Keratinocyte (primary cell): Measurements from ENCODE around the gene C3orf70. TPM values are rescaled to one million over a fixed set of nuclear protein-coding genes. Genes with fewer than 3 reads are reported as not detected.
"Not testable (repeated sequence)": the region's sequence is repeated elsewhere in the genome, so short reads cannot be mapped to it uniquely, and the experiment has no call there.

Experiments
- DNase-seq: peaks from one replicate; pipeline ENCODE4 v3.0.0-alpha.2; 2011; ENCODE audit warnings: low read depth, missing footprints, low spot score
- FAIRE-seq: peaks from 2 replicates; lab custom pipeline; 2011; peaks lifted over from hg19 to GRCh38; lab: Jason Lieb, UNC
- H2AFZ ChIP-seq: 2 replicates; pipeline ENCODE4 v1.6.0; 2012; ENCODE audit warnings: low read length, control low read depth, inconsistent platforms; ENCODE audit not compliant: control insufficient read depth
- H3K27ac ChIP-seq: 2 replicates; pipeline ENCODE4 v1.5.1; 2011; ENCODE audit warnings: low read length; ENCODE audit not compliant: control insufficient read depth, insufficient read depth
- H3K27me3 ChIP-seq: 3 replicates; pipeline ENCODE4 v1.6.0; 2011; ENCODE audit warnings: low read length; ENCODE audit not compliant: control insufficient read depth, insufficient read depth; ENCODE audit errors: extremely low read depth
- H3K36me3 ChIP-seq, 2 experiments: 2 replicates in 1 of 2; 3 replicates in 1 of 2; pipeline ENCODE4 v1.5.1; 2011; ENCODE audit warnings: low read length in 2 of 2, mild to moderate bottlenecking in 1 of 2; ENCODE audit not compliant: control insufficient read depth in 2 of 2, insufficient read depth in 2 of 2; ENCODE audit errors: extremely low read depth in 1 of 2
- H3K4me1 ChIP-seq: 3 replicates; pipeline ENCODE4 v1.5.1; 2011; ENCODE audit warnings: low read length; ENCODE audit not compliant: control insufficient read depth, insufficient read depth; ENCODE audit errors: extremely low read depth
- H3K4me2 ChIP-seq: 3 replicates; pipeline ENCODE4 v1.6.0; 2011; ENCODE audit warnings: low read depth, low read length; ENCODE audit not compliant: control insufficient read depth, insufficient read depth; ENCODE audit errors: extremely low read depth
- H3K4me3 ChIP-seq, 3 experiments: fragments of 200-600 bp in 1 of 3; sonication (generic) in 1 of 3; 2 replicates in 2 of 3; 3 replicates in 1 of 3; pipeline ENCODE4 v1.5.1; 2011 to 2016; ENCODE audit warnings: low read length in 3 of 3, mild to moderate bottlenecking in 3 of 3, control low read depth in 2 of 3, inconsistent platforms in 1 of 3, low read depth in 1 of 3, mixed read lengths in 1 of 3, mixed run types in 1 of 3, moderate library complexity in 1 of 3; ENCODE audit not compliant: control insufficient read depth in 2 of 3, insufficient read depth in 2 of 3; ENCODE audit errors: extremely low read depth in 1 of 3
- H3K79me2 ChIP-seq: 2 replicates; pipeline ENCODE4 v1.6.0; 2012; ENCODE audit warnings: low read length; ENCODE audit not compliant: control insufficient read depth, insufficient read depth
- H3K9ac ChIP-seq: 3 replicates; pipeline ENCODE4 v1.6.0; 2011; ENCODE audit warnings: low read length; ENCODE audit not compliant: control insufficient read depth, insufficient read depth; ENCODE audit errors: extremely low read depth
- H3K9me1 ChIP-seq: 3 replicates; pipeline ENCODE4 v1.6.0; 2011; ENCODE audit warnings: low read length; ENCODE audit not compliant: control insufficient read depth, insufficient read depth; ENCODE audit errors: extremely low read depth
- H3K9me3 ChIP-seq: 2 replicates; pipeline ENCODE4 v1.5.1; 2012; ENCODE audit warnings: low read depth, low read length; ENCODE audit not compliant: control insufficient read depth
- H4K20me1 ChIP-seq: 3 replicates; pipeline ENCODE4 v1.6.0; 2011; ENCODE audit warnings: low read length; ENCODE audit not compliant: control insufficient read depth, insufficient read depth; ENCODE audit errors: extremely low read depth
- CTCF ChIP-seq, 3 experiments: IDR thresholded peaks in 1 of 3; conservative IDR thresholded peaks in 1 of 3; optimal IDR thresholded peaks in 1 of 3; 2 replicates in 2 of 3; 3 replicates in 1 of 3; pipeline versions ENCODE3 to v1.5.1; 2011; ENCODE audit warnings: low read length in 3 of 3, mild to moderate bottlenecking in 3 of 3, moderate library complexity in 2 of 3, control low read depth in 1 of 3, inconsistent platforms in 1 of 3; ENCODE audit not compliant: insufficient read depth in 2 of 3; ENCODE audit errors: extremely low read depth in 1 of 3
- EZH2 ChIP-seq: IDR thresholded peaks from one replicate; pipeline ENCODE4 v1.6.1; 2012; ENCODE audit warnings: inconsistent platforms, mild to moderate bottlenecking, low read length, moderate library complexity
- dilution Hi-C: fragments of 300-500 bp; cut with MboI; formaldehyde crosslinking; loops from one replicate; pipeline ENCODE4 v1.7.0; 2020; ENCODE audit warnings: low sequenced_read_pairs; ENCODE audit not compliant: extremely low pct_ligation_motif_present
- polyA plus RNA-seq, 5 experiments: library from polyadenylated mRNA; depleted of rRNA in 3 of 5; stranded (reverse) in 3 of 5; stranded (forward) in 1 of 5; unstranded in 1 of 5; fragments of >200 nt; gene quantifications; 1 replicate in 1 of 5; 2 replicates in 3 of 5; 3 replicates in 1 of 5; pipeline versions ENCODE4 v1.2.1 to v1.2.3, GENCODE V29; 2011 to 2012; ENCODE audit warnings: missing spikeins in 2 of 5, low read depth in 1 of 5, low replicate concordance in 1 of 5

The C3orf70 gene
- polyA plus RNA-seq, 1 donor (not counting 4 experiments of a cell fraction or from before 2014, with no cell fraction given): not detected

GRCh38 chr3:185114756-185115155, 38.1 kb downstream of the C3orf70 start:
- no peak for FAIRE-seq
- TF ChIP-seq EZH2 (no peak), CTCF (optimal IDR thresholded peaks at IDR 0.05 in 1 of 3, IDR thresholded peaks at IDR 0.05 in 1 of 3, conservative IDR thresholded peaks at IDR 0.05 in 1 of 3; ENCODE audit: extremely low read depth in 1 of 3, insufficient read depth in 2 of 3, low read length in 3 of 3) (no peak)
- dilution Hi-C loops: no loop called here

GRCh38 chr3:185112186-185112585, 40.7 kb downstream of the C3orf70 start:
- no peaks in the 10 kb centered on the region for H4K20me1 ChIP-seq
- no peaks in the 10 kb centered on the region for H3K79me2 ChIP-seq
- no peaks in the 10 kb centered on the region for H3K9me3 ChIP-seq
- H3K9me1 ChIP-seq: no peaks in the 10 kb centered on the region
- H3K4me2 ChIP-seq: no peak overlapping the region
- no peak for TF ChIP-seq EZH2
- no peak for TF ChIP-seq CTCF (optimal IDR thresholded peaks at IDR 0.05 in 1 of 3, IDR thresholded peaks at IDR 0.05 in 1 of 3, conservative IDR thresholded peaks at IDR 0.05 in 1 of 3; ENCODE audit: extremely low read depth in 1 of 3, insufficient read depth in 2 of 3, low read length in 3 of 3)
- FAIRE-seq: no peak
- no peak overlapping the region for H3K27ac ChIP-seq
- no peak overlapping the region for H2AFZ ChIP-seq
- no peak for DNase-seq
- no peaks in the 10 kb centered on the region for H3K4me1 ChIP-seq
- H3K36me3 ChIP-seq: no peaks in the 10 kb centered on the region
- dilution Hi-C loops: no loop called here
- H3K4me3 ChIP-seq: no peak overlapping the region
- H3K27me3 ChIP-seq: no peaks in the 10 kb centered on the region
- H3K9ac ChIP-seq: no peak overlapping the region

More at GRCh38 chr3:185114756-185115155, 38.1 kb downstream of the C3orf70 start:
- Histone ChIP-seq H4K20me1 (no peaks in the 10 kb centered on the region), H3K9me1 (no peaks in the 10 kb centered on the region), H3K27ac (no peak overlapping the region), H3K9me3 (no peaks in the 10 kb centered on the region), H3K4me3 (no peak overlapping the region), H3K9ac (no peak overlapping the region), H2AFZ (no peak overlapping the region), H3K36me3 (no peaks in the 10 kb centered on the region), H3K79me2 (no peaks in the 10 kb centered on the region), H3K27me3 (no peaks in the 10 kb centered on the region), H3K4me1 (no peaks in the 10 kb centered on the region), H3K4me2 (no peak overlapping the region)
- DNase-seq: no peak

- FAIRE-seq, H3K79me2 ChIP-seq, H3K9ac ChIP-seq, H3K9me1 ChIP-seq, H3K36me3 ChIP-seq, H3K9me3 ChIP-seq, H2AFZ ChIP-seq, H3K4me1 ChIP-seq, H3K27ac ChIP-seq, H3K4me3 ChIP-seq, H4K20me1 ChIP-seq, dilution Hi-C loops, H3K4me2 ChIP-seq, DNase-seq, H3K27me3 ChIP-seq: not testable (repeated sequence)
These were observed 43.8 kb downstream of the C3orf70 start for GRCh38 chr3:185109012-185109411.

GRCh38 chr3:185106256-185106890, 46.5 kb downstream of the C3orf70 start:
- H3K9me1 ChIP-seq, H3K79me2 ChIP-seq, H2AFZ ChIP-seq, H3K9me3 ChIP-seq, H3K4me2 ChIP-seq, H3K36me3 ChIP-seq, DNase-seq, H4K20me1 ChIP-seq, H3K27me3 ChIP-seq, H3K4me3 ChIP-seq, H3K4me1 ChIP-seq, dilution Hi-C loops, FAIRE-seq, H3K27ac ChIP-seq, H3K9ac ChIP-seq: not testable (repeated sequence)
